H1 (cell line): ENCODE measurements around the gene FOXN3. TPM values are rescaled to one million over a fixed set of nuclear protein-coding genes. Genes with fewer than 3 reads are reported as not detected.

Experiments used
- CTCF ChIA-PET: fragments of 300-600 bp; sonication (Branson Sonifier 250); formaldehyde crosslinking; loops from one replicate; lab custom pipeline; 2021; ENCODE audit not compliant: partially characterized antibody; lab: Charles Lee
- POLR2A ChIA-PET: fragments of 300-600 bp; sonication (Branson Sonifier 250); formaldehyde crosslinking; loops from one replicate; lab custom pipeline; 2021; ENCODE audit warnings: inconsistent platforms; ENCODE audit not compliant: partially characterized antibody; lab: Charles Lee
- DNase-seq, 2 experiments: peaks; one replicate each; pipeline versions ENCODE4 v3.0.0 to v3.0.0-alpha.2; 2010 to 2022; ENCODE audit warnings: low spot score in 2 of 2, low read depth in 1 of 2, mixed read lengths in 1 of 2
- FAIRE-seq: peaks from 2 replicates; lab custom pipeline; 2011; peaks lifted over from hg19 to GRCh38; lab: Jason Lieb, UNC
- H2AFZ ChIP-seq: 2 replicates; pipeline ENCODE4 v1.8.1; 2012; ENCODE audit warnings: low read length, inconsistent platforms
- H2AK5ac ChIP-seq: 2 replicates; pipeline ENCODE4 v1.6.1; 2013; ENCODE audit warnings: low read depth, low read length
- H2BK120ac ChIP-seq: replicated peaks from 2 replicates; pipeline ENCODE3; 2013; ENCODE audit warnings: low read depth, low read length, inconsistent platforms
- H2BK12ac ChIP-seq: 2 replicates; pipeline ENCODE4 v1.6.1; 2013; ENCODE audit warnings: low read depth, low read length
- H2BK15ac ChIP-seq: 2 replicates; pipeline ENCODE4 v1.6.1; 2013; ENCODE audit warnings: low read length
- H2BK20ac ChIP-seq: 2 replicates; pipeline ENCODE4 v1.6.1; 2013; ENCODE audit warnings: low read length
- H2BK5ac ChIP-seq: 2 replicates; pipeline ENCODE4 v1.6.1; 2013; ENCODE audit warnings: low read depth, low read length
- H3K14ac ChIP-seq: 2 replicates; pipeline ENCODE4 v1.6.1; 2013; ENCODE audit warnings: inconsistent platforms; ENCODE audit not compliant: insufficient read length
- H3K18ac ChIP-seq: 2 replicates; pipeline ENCODE4 v1.6.1; 2013; ENCODE audit warnings: low read length; ENCODE audit errors: extremely low read depth
- H3K23ac ChIP-seq: 2 replicates; pipeline ENCODE4 v1.6.1; 2013; ENCODE audit warnings: inconsistent platforms; ENCODE audit not compliant: insufficient read length
- H3K23me2 ChIP-seq: 2 replicates; pipeline ENCODE4 v1.6.1; 2013; ENCODE audit warnings: low read depth, low read length
- H3K27ac ChIP-seq: 2 replicates; pipeline ENCODE4 v1.6.1; 2011; ENCODE audit warnings: low read depth, low read length, inconsistent platforms
- H3K27me3 ChIP-seq, 4 experiments: replicated peaks in 1 of 4; 1 replicate in 1 of 4; 2 replicates in 3 of 4; pipeline versions ENCODE4 v1.6.1 to v1.8.1; 2011 to 2013; ENCODE audit warnings: low read length in 3 of 4, mild to moderate bottlenecking in 3 of 4, inconsistent platforms in 2 of 4, mixed read lengths in 2 of 4, moderate library complexity in 1 of 4; ENCODE audit not compliant: control insufficient read depth in 3 of 4, insufficient read depth in 3 of 4; ENCODE audit errors: extremely low read depth in 1 of 4
- H3K36me3 ChIP-seq, 4 experiments: 2 replicates each; pipeline versions ENCODE4 v1.6.1 to v1.8.1; 2011 to 2013; ENCODE audit warnings: mild to moderate bottlenecking in 4 of 4, low read length in 3 of 4, moderate library complexity in 2 of 4, control low read depth in 1 of 4, inconsistent platforms in 1 of 4; ENCODE audit not compliant: insufficient read depth in 4 of 4, control insufficient read depth in 2 of 4
- H3K4ac ChIP-seq: replicated peaks from 2 replicates; pipeline ENCODE3; 2013; ENCODE audit warnings: low read length, low read depth, mixed read lengths, inconsistent platforms; ENCODE audit not compliant: insufficient read length
- H3K4me1 ChIP-seq, 4 experiments: replicated peaks in 1 of 4; 1 replicate in 1 of 4; 2 replicates in 3 of 4; pipeline versions ENCODE4 v1.6.1 to v1.8.1; 2011 to 2013; ENCODE audit warnings: low read length in 3 of 4, inconsistent platforms in 2 of 4, mixed read lengths in 1 of 4; ENCODE audit not compliant: insufficient read depth in 4 of 4, control insufficient read depth in 3 of 4
- H3K4me2 ChIP-seq, 2 experiments: 2 replicates each; pipeline versions ENCODE4 v1.6.1 to v1.8.1; 2011 to 2013; ENCODE audit warnings: low read depth in 2 of 2, low read length in 2 of 2, control low read depth in 1 of 2, inconsistent platforms in 1 of 2, mild to moderate bottlenecking in 1 of 2; ENCODE audit not compliant: insufficient read depth in 1 of 2
- H3K4me3 ChIP-seq, 4 experiments: fragments of 200-600, 300-600 bp in 1 of 4; sonication (generic), shearing (Covaris generic), sonication (Bioruptor Twin) in 1 of 4; 2 replicates each; pipeline versions ENCODE4 v1.5.1 to v1.8.1; 2011 to 2016; ENCODE audit warnings: low read length in 4 of 4, low read depth in 3 of 4, control low read depth in 2 of 4, inconsistent platforms in 2 of 4, mild to moderate bottlenecking in 2 of 4, mixed read lengths in 1 of 4, moderate library complexity in 1 of 4; ENCODE audit not compliant: insufficient read depth in 2 of 4; ENCODE audit errors: extremely low read depth in 1 of 4
- H3K56ac ChIP-seq: replicated peaks from 2 replicates; pipeline ENCODE3; 2013; ENCODE audit warnings: low read depth, mild to moderate bottlenecking, mixed read lengths, low read length, inconsistent platforms; ENCODE audit not compliant: insufficient read length
- H3K79me1 ChIP-seq: 2 replicates; pipeline ENCODE4 v1.6.1; 2013; ENCODE audit warnings: low read depth, low read length, control low read depth
- H3K79me2 ChIP-seq, 2 experiments: 2 replicates each; pipeline versions ENCODE4 v1.6.1 to v1.8.1; 2012 to 2013; ENCODE audit warnings: low read length in 2 of 2, mild to moderate bottlenecking in 2 of 2, inconsistent platforms in 1 of 2; ENCODE audit not compliant: insufficient read depth in 2 of 2, control insufficient read depth in 1 of 2
- H3K9ac ChIP-seq, 4 experiments: replicated peaks in 1 of 4; 1 replicate in 1 of 4; 2 replicates in 3 of 4; pipeline versions ENCODE4 v1.6.1 to v1.8.1; 2011 to 2013; ENCODE audit warnings: low read depth in 3 of 4, low read length in 3 of 4, control low read depth in 2 of 4, mild to moderate bottlenecking in 2 of 4, moderate library complexity in 2 of 4, inconsistent platforms in 1 of 4; ENCODE audit errors: extremely low read depth in 1 of 4
- H3K9me3 ChIP-seq, 2 experiments: 2 replicates each; pipeline versions ENCODE4 v1.6.1 to v1.8.1; 2012 to 2013; ENCODE audit warnings: mild to moderate bottlenecking in 2 of 2, moderate library complexity in 2 of 2, control low read depth in 1 of 2, inconsistent platforms in 1 of 2, low read depth in 1 of 2, low read length in 1 of 2, mixed read lengths in 1 of 2; ENCODE audit not compliant: insufficient read depth in 2 of 2
- H4K20me1 ChIP-seq, 2 experiments: replicated peaks in 1 of 2; 2 replicates each; pipeline versions ENCODE3 to v1.8.1; 2011 to 2013; ENCODE audit warnings: inconsistent platforms in 2 of 2, low read length in 2 of 2, mild to moderate bottlenecking in 1 of 2; ENCODE audit not compliant: insufficient read depth in 2 of 2, control insufficient read depth in 1 of 2
- H4K5ac ChIP-seq: 2 replicates; pipeline ENCODE4 v1.6.1; 2013; ENCODE audit warnings: low read length, low read depth, mixed read lengths, inconsistent platforms; ENCODE audit not compliant: insufficient read length
- H4K8ac ChIP-seq: 2 replicates; pipeline ENCODE4 v1.8.0; 2013; ENCODE audit warnings: mild to moderate bottlenecking, moderate library complexity, low read length, inconsistent platforms; ENCODE audit not compliant: insufficient read depth; ENCODE audit errors: extremely low read depth
- H4K91ac ChIP-seq: replicated peaks from 2 replicates; pipeline ENCODE3; 2013; ENCODE audit warnings: low read length, mixed read lengths, inconsistent platforms; ENCODE audit not compliant: insufficient read length
- CHD1 ChIP-seq: IDR thresholded peaks from 2 replicates; pipeline ENCODE4 v1.6.1; 2012; ENCODE audit warnings: low read depth, low read length, improper control_type of control experiment
- CTBP2 ChIP-seq: IDR thresholded peaks from 2 replicates; pipeline ENCODE4 v1.7.0; 2011; ENCODE audit warnings: borderline replicate concordance, mild to moderate bottlenecking, moderate library complexity, mixed read lengths, low read length; ENCODE audit not compliant: insufficient read depth, insufficient read length
- FOSL1 ChIP-seq: IDR thresholded peaks from 2 replicates; pipeline ENCODE4 v1.6.1; 2011; ENCODE audit warnings: mild to moderate bottlenecking, low read depth, low read length, moderate library complexity; ENCODE audit not compliant: insufficient read depth
- JUND ChIP-seq: IDR thresholded peaks from 2 replicates; pipeline ENCODE4 v1.6.1; 2011; ENCODE audit warnings: mild to moderate bottlenecking, improper control_type of control experiment, low read length
- KDM1A ChIP-seq: fragments of 200-600, 300-600 bp; sonication (generic); IDR thresholded peaks from 2 replicates; pipeline ENCODE4 v1.7.1; 2016; ENCODE audit warnings: mild to moderate bottlenecking, low read length, borderline replicate concordance
- POLR2A ChIP-seq, 2 experiments: IDR thresholded peaks; 1 replicate in 1 of 2; 2 replicates in 1 of 2; pipeline ENCODE4 v1.6.1; 2011; ENCODE audit warnings: low read depth in 2 of 2, low read length in 2 of 2, mild to moderate bottlenecking in 2 of 2; ENCODE audit errors: control extremely low read depth in 1 of 2
- RAD21 ChIP-seq, 2 experiments: IDR thresholded peaks in 1 of 2; conservative IDR thresholded peaks in 1 of 2; 2 replicates each; pipeline ENCODE4 v1.6.1; 2011; ENCODE audit warnings: low read depth in 2 of 2, low read length in 2 of 2, improper control_type of control experiment in 1 of 2, inconsistent platforms in 1 of 2, mild to moderate bottlenecking in 1 of 2, moderate library complexity in 1 of 2
- RNF2 ChIP-seq: fragments of 200-900, 300-1000 bp; sonication (generic); IDR thresholded peaks from 2 replicates; pipeline ENCODE4 v1.7.1; 2016; ENCODE audit warnings: borderline replicate concordance, low read depth, mild to moderate bottlenecking, antibody characterized with exemption, low read length; ENCODE audit not compliant: poor library complexity, severe bottlenecking; ENCODE audit errors: missing control alignments
- SIX5 ChIP-seq: IDR thresholded peaks from 2 replicates; pipeline ENCODE4 v1.6.1; 2011; ENCODE audit warnings: mild to moderate bottlenecking, low read depth, low read length
- SP1 ChIP-seq: IDR thresholded peaks from 2 replicates; pipeline ENCODE4 v1.6.1; 2011; ENCODE audit warnings: low read depth, low read length
- SP2 ChIP-seq: IDR thresholded peaks from 2 replicates; pipeline ENCODE4 v1.6.1; 2012; ENCODE audit warnings: mild to moderate bottlenecking, low read length, inconsistent platforms
- SUZ12 ChIP-seq: fragments of 200-600 bp; sonication (generic); IDR thresholded peaks from 2 replicates; pipeline ENCODE4 v1.6.1; 2012; ENCODE audit warnings: mild to moderate bottlenecking, inconsistent platforms, low read length, moderate library complexity, mixed read lengths
- TAF7 ChIP-seq: optimal IDR thresholded peaks from 2 replicates; pipeline ENCODE3; 2011; ENCODE audit warnings: low read depth, mild to moderate bottlenecking, inconsistent platforms, low read length, moderate library complexity, borderline replicate concordance
- TEAD4 ChIP-seq: IDR thresholded peaks from 2 replicates; pipeline ENCODE4 v1.6.1; 2012; ENCODE audit warnings: low read depth, low read length, inconsistent platforms, mixed read lengths
- USF2 ChIP-seq: IDR thresholded peaks from 2 replicates; pipeline ENCODE4 v1.6.1; 2011; ENCODE audit warnings: low read length, improper control_type of control experiment
- polyA plus RNA-seq, 7 experiments: library from polyadenylated mRNA; depleted of rRNA in 3 of 7; stranded (reverse) in 5 of 7; unstranded in 2 of 7; fragments of >200 nt in 5 of 7; fragments of 200-250 nt in 2 of 7; gene quantifications; 1 replicate in 5 of 7; 2 replicates in 1 of 7; 4 replicates in 1 of 7; pipeline versions ENCODE4 v1.2.1 to v1.2.3, GENCODE V29; 2011 to 2013; ENCODE audit warnings: missing spikeins in 2 of 7, mixed read lengths in 2 of 7
- total RNA-seq: library from RNA; stranded (reverse); fragmentation: NEBNext Ultra II Directional; extraction: Animal tissue kit (Norgen Biotek cat#: 25700); gene quantifications from 2 replicates; pipeline ENCODE4 v1.2.1, GENCODE V29; 2021

FOXN3 gene
- total and polyA plus RNA-seq, 2 of the 8 experiments (the other 6 are each of a cell fraction or from before 2014, with no cell fraction given) = 52.6 to 178 TPM

- Histone ChIP-seq H3K23ac (no peak overlapping the region), H3K9me3 (no peaks in the 10 kb centered on the region), H3K4me1 (no peaks in the 10 kb centered on the region), H3K79me2 (peaks cover 0 to 12% of the 10 kb centered on the region in 2 experiments; a peak in 2 of 4 replicates), H3K14ac (no peak overlapping the region), H3K9ac (no peak overlapping the region), H2BK120ac (no peak overlapping the region), H3K4me2 (no peak overlapping the region), H4K91ac (no peak overlapping the region), H3K18ac (no peak overlapping the region), H3K36me3 (peaks cover 0 to 3% (median 3%) of the 10 kb centered on the region in 4 experiments; a peak in 4 of 8 replicates), H4K8ac (no peak overlapping the region), H3K27me3 (no peaks in the 10 kb centered on the region), H3K23me2 (no peaks in the 10 kb centered on the region), H3K4me3 (no peak overlapping the region), H2BK15ac (no peak overlapping the region), H3K56ac (no peak overlapping the region), H2AFZ (no peak overlapping the region), H2BK5ac (no peak overlapping the region), H4K5ac (no peak overlapping the region), H2AK5ac (no peak overlapping the region), H3K27ac (no peak overlapping the region), H2BK12ac (no peak overlapping the region), H3K79me1 (no peaks in the 10 kb centered on the region), H4K20me1 (peaks cover 4 to 5% of the 10 kb centered on the region in 2 experiments), H3K4ac (no peak overlapping the region), H2BK20ac (no peak overlapping the region)
- CTCF ChIA-PET = no interaction called here
- FAIRE-seq (no peak), DNase-seq (no peak)
- POLR2A ChIA-PET = no interaction called here
- TF ChIP-seq TAF7 (no peak), SP2 (no peak), SUZ12 (no peak), RAD21 (IDR thresholded peaks at IDR 0.05 in 1 of 2, conservative IDR thresholded peaks at IDR 0.05 in 1 of 2; ENCODE audit: low read depth in 2 of 2, low read length in 2 of 2) (no peak), CTBP2 (no peak), RNF2 (no peak), TEAD4 (no peak), POLR2A (IDR thresholded peaks at IDR 0.05; ENCODE audit: control extremely low read depth in 1 of 2, low read depth in 2 of 2, low read length in 2 of 2) (no peak), SP1 (no peak), USF2 (no peak), SIX5 (no peak), KDM1A (no peak), FOSL1 (no peak), JUND (no peak), CHD1 (no peak)
Observed at GRCh38 chr14:89215114-89215513, 201.9 kb downstream of the FOXN3 start.
